B cell (primary cell): Measurements from ENCODE around the gene NDUFS4.

ENCODE experiments used
- CTCF ChIP-seq: fragments of 200-600 bp; IDR thresholded peaks from one replicate; pipeline ENCODE4 v1.8.0; 2022; ENCODE audit warnings: antibody characterized with exemption, mild to moderate bottlenecking
- EZH2 ChIP-seq: IDR thresholded peaks from 2 replicates; pipeline ENCODE4 v1.6.1; 2012; ENCODE audit warnings: borderline replicate concordance, low read depth, mild to moderate bottlenecking, moderate library complexity, low read length; ENCODE audit not compliant: insufficient read depth, poor library complexity, severe bottlenecking

- no peak for TF ChIP-seq CTCF
- no peak for TF ChIP-seq EZH2
Observed at GRCh38 chr5:53571403-53571802, 11.0 kb downstream of the NDUFS4 start.
